Stimulated activated CD4-positive, alpha-beta T cell treated with anti-CD3 and anti-CD28 coated beads, Interleukin-2, amount 100 ng/mL, for 48 hours (primary cell): ENCODE measurements around the gene PDE12.
A peak's percentile ranks its signal among the peaks of the same experiment; 100 is the strongest.
"Not testable (repeated sequence)": the region's sequence is repeated elsewhere in the genome, so short reads cannot be mapped to it uniquely, and the experiment has no call there.

Experiments used
- DNase-seq, 2 donors: peaks; one replicate each; pipeline ENCODE4 v3.0.0-alpha.2; 2020

PDE12 gene

DNA sequence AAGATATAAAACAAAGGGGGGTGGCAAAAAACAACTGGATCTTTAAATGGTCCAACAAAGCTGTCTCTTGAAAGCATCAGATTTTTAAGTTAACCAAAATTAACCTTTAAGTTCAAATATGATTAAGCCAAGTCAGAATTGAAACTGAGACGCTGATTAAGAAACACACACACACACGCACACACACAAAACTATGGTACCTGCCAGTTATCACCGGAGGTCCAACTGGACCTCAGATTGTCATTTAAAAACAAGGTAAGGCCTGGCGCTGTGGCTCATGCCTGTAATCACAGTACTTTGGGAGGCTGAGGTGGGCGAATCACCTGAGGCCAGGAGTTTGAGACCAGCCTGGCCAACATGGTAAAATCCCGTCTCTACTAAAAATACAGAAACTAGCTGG, 30.7 kb downstream of the PDE12 start:
- DNase-seq: no peak

DNA sequence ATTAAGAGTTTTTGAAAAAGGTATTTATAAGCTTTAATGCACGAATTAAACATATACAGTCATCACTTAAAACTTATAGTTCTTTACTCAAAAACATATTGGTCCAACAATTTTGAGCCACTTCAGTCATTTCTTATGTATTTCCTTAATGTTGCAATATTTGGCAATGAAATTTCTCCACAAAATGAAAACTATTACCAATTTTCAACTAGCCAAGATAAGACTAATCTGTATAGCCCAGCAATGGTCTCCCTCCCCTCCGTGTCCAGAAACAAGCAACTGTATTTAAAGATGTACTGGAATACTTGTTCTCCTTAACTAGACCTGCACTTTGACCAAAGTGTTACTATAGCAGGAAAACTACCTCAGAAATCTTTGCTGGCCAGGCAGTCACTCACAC, 31.8 kb downstream of the PDE12 start:
- DNase-seq: no peak

GRCh38 chr3:57592306-57592705, 36.2 kb downstream of the PDE12 start:
- no peak for DNase-seq

- no peak for DNase-seq
Measured at GRCh38 chr3:57594144-57594543, 38.1 kb downstream of the PDE12 start.

DNA sequence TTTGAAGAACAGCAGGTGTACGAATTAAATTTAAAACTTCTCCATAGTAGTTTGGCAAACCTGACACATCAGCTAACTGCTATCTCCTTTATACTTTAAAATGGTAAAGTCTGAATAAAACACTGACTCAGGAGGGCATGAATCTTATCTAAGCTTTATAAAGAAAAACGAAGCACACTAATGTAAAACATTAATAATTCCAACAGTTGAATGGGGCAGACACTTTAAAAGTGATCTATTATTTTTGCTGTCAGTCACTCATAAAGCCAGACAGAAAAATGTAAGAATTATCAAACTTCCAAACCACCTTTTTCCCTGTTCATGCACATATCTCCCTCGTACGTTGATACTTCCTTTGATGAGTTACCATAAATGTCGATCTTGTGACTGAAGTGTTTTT, 38.5 kb downstream of the PDE12 start:
- DNase-seq: no peak

- DNase-seq: peak; percentile 38 to 40
Measured at GRCh38 chr3:57596495-57597126, 40.5 kb downstream of the PDE12 start.

GRCh38 chr3:57597127-57597923, 41.3 kb downstream of the PDE12 start, which contains the start of gene ARF4:
TSS of gene ARF4 (minus strand) at chr3:57597344. CDS start at chr3:57597140, 204 bp downstream.
- DNase-seq: peak; percentile 99

- DNase-seq: no peak
Measured at GRCh38 chr3:57598765-57599360, 42.8 kb downstream of the PDE12 start.

DNA sequence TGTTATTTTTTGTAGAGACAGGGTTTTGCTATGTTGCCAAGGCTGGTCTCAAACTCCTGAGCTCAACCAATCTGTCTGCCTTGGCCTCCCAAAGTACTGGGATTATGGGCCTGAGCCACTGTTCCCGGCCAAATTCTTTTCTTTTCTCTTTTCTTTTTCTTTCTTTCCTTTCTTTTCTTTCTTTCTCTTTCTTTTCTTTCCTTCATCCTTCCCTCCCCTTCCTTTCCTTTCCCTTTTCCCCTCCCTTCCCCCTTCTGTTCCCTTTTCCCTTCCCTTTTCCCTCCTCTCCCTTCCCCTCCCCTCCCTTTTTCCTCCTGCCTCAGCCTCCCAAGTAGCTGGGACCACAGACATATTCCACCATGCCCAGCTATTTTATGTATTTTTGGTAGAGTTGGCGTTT, 44.1 kb downstream of the PDE12 start:
- DNase-seq: no peak

- DNase-seq: no peak
Measured at GRCh38 chr3:57604971-57605370, 48.9 kb downstream of the PDE12 start.

DNA sequence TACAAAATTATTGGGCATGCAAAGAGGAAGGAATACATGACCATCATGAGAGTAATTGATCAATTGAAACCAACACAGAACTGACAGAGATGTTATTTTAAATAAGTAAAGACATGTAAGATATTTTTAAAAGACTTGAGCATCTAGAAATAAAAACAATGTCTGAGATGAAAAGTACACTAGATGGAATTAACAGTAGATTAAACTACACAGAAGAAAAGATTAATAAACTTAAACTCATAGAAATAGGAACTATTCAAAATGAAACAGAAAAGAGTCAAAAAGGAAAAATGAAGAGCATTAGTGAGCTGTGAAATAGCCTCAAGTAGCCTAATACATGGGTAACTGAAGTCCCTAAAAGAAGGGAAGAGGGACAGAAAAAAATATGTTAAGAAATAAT, 49.6 kb downstream of the PDE12 start:
- no peak for DNase-seq

DNA sequence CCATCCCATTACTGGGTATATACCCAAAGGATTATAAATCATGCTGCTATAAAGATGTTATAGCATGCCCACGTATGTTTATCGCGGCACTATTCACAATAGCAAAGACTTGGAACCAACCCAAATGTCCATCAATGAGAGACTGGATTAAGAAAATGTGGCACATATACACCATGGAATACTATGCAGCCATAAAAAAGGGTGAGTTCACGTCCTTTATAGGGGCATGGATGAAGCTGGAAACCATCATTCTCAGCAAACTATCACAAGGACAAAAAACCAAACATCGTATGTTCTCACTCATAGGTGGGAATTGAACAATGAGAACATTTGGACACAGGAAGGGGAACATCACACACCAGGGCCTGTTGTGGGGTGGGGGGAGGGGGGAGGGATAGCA, 55.8 kb downstream of the PDE12 start:
- not testable (repeated sequence) for DNase-seq

GRCh38 chr3:57616233-57616632, 60.2 kb downstream of the PDE12 start:
- DNase-seq: no peak
